Glomerular visceral epithelial cell (primary cell): Measurements from ENCODE around the gene SLC4A11.
"Not testable (repeated sequence)": the region's sequence is repeated elsewhere in the genome, so short reads cannot be mapped to it uniquely, and the experiment has no call there.

Experiments
- DNase-seq: peaks from one replicate; pipeline ENCODE4 v3.0.0-alpha.2; 2016; ENCODE audit errors: extremely low spot score

Gene SLC4A11

DNA sequence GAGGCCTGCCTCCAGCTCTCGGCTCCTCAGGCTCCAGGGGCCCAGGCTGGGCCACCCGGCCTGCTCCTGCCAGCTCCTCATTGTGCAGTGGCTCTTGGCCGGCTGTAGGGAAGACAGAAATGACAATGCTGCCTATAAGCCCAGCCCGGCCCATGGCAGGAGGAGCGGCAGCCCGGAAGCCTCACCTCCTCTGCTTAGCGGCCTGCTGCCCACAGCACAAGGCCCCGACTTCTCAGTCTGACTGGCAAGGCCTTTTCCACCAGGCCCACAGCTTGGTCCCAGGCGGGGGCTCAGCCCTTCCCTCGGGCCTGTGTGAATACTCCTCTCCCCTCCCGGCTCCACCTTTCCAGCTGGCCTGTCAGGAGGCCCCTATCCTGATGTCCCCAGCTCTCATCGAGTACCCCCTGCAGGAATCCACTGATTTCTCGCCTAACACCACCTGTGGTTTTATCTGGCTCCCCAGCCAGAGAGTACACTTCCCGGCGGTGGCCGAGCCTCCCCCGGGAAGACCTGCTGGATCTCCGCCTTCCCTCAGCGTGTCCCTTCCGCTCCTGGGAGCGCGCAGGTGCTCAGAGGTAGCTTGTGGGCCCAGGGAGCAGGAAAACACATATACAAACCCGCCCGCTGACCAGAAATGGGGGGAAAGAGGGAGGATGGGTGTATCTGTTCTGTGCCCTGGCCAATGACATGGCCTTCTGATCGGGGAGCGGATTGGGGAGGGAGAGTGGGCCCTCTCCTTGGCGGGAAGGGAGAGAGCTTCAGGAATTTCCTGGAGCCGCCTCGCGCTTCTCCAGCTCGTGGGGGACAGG, 35.5 kb downstream of the SLC4A11 start:
- peak; percentile 56 for DNase-seq

DNA sequence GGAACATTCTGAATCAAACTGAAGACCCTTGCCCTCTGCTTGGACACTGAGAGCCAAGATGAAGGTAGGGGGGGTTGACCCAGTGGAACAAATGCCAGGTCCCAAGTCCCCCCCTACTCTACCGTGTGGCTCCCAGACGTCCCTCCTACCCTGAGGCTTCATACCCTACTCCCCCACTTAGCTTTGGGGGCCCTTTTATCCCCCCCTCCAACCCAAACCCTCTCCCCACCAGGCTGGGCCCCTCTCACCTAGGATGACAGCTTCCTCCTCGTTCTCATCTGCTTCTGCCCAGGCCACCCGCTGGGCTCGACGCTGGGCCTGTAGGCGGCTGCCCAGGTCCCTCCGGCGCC, 36.0 kb downstream of the SLC4A11 start:
- DNase-seq: no peak

DNA sequence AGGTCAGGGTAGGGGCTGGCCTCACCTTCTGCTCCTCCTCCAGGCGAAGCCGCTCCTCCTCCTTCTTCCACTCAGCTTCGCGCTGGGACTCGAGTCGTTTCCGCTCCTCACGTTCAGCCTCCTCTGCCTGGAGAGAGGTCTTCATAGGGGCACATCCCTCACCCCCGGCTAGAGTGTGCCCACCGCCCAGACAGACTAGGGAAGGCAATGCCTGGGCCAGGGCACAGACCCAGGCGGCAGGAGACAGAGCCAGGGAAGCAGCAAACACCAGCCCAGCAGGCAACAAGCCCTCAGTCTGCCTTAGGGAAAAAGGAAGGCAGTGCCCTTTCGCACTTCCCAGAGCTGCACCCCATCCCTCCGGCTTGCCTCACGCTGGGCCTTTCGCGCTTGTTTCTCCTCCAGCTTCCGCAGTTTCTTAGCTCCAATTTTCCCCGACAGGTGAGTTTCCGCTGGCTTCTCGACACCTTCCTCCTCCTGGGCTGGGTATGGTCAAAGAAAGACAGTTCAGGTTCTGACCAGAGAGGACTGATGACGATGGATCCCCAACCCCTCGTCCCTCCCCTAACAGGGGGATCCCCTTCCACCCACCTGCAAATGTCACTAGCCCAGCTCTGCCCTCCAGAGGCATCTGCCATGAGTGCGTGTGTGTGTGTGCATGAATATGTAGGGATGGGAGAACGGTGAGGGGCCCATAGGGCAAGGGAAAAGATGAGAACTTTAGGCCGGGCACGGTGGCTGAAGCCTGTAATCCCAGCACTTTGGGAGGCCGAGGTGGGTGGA, 38.8 kb downstream of the SLC4A11 start:
- no peak for DNase-seq

DNA sequence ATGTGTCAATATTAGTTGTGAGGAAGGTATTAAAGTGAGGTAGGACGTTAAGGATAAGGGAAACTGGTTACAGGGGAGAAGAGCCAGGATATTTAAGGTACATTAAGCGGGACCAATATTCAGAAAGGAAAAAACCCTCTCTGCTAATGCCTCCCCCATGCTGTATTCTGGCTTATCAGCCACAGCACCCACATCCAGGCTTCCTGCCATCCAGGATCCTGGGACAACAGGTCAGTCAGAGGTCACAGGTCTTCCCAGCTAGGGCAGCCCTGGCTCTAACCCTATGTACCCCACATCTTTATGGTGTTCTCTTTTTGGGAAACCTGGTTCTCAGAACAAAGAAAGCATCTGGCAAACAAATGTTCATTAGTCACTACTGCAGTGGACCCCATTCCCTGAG, 39.8 kb downstream of the SLC4A11 start:
- DNase-seq: no peak

DNA sequence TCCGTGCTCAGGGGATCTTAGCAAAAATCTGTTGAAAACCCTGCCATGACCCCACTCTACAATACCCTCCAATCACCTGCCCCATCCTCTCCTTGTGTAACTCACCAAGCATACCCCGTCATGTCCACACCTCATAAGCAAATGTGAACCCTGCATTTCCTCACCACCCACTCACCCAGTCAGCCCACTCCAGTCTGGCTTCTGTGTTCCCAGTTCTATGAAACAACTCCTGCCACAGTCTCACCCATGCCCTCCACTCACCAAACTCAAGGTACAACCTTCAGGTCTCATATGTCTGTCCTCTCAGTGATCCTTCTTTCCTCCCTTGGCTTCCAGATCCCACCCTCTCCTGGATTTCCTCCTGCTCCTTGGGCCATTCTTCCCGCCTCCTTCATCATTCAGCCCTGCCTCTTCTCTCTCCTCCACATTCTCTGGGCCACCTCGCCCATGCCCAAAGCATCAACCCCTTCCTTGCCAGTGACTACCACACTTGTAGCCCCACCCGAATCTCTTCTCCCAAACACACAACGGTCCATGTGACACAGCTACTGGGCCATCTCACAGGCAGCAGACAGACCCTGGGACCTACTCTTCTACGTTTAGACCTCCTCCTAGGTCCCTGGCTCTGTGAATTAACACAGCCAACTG, 43.3 kb downstream of the SLC4A11 start:
- DNase-seq: no peak

DNA sequence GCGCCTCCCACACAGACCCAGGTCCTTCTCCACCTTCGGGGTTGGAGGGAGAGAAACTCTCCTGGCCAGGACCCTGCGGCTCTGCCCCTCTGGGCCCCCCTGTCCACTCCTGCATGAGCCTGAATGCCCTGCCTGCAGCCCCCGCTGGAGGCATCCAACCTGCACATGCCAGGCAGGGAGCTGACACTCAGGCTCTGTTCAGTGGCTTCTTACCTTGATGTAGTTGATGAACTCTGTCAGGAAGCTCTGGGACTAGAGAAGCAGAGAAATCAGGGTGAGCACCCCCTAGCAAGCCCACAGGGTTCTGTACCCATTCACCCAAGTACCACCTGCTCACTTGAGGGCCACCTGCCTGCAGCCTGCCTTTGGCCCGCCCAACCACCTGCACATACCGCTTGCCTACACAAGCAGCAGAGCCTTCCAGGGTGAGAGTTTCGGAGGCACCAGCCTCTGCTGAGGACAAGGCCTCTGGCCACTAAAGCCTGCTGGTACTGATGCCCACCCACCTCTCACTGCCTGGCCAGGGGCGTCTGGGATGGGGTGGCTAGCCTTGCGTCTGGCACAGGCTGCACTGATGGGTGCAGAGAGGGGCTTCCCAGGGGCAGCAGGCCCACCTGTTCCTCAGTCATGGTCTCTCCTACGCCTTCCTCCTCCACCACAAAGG, 44.2 kb downstream of the SLC4A11 start:
- DNase-seq: no peak

DNA sequence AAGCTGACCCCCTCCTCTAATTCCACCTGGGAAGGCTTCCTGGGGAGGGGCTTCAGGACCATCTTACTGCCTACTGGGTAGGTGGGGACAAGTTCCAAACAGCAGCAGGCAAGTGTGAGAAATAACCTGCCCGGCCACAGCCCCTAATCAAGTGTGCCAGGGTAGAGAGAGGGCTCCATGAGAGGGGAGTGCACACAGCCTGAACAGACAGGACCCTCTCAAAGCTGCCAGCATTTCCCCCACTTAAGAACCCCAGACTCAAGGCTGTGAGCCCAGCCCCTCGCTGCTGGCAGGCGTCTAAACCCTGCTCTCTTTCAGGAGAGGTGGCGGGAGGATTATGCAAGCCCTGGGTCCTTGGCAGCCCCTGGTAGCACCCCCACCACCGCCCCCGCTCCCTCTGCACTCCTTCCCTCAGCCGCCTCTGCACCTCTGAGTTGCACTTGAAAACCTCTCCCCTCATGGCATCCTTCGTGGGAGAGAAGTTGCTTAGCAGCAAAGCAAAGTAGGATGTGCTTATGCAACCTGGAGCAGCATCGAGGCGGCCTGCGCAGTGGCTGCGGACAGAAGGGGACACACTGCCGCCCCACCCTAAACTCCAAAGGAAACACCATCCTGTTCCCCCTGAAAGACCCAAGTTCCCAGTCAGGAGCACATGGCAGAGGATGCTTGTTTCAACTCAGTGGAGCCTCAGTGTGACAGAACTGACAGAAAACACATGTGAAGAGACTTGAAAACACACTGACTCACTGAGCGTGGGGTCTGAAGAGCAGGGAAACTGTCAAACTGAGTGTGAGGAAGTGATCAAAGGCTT, 45.0 kb downstream of the SLC4A11 start:
- no peak for DNase-seq

DNA sequence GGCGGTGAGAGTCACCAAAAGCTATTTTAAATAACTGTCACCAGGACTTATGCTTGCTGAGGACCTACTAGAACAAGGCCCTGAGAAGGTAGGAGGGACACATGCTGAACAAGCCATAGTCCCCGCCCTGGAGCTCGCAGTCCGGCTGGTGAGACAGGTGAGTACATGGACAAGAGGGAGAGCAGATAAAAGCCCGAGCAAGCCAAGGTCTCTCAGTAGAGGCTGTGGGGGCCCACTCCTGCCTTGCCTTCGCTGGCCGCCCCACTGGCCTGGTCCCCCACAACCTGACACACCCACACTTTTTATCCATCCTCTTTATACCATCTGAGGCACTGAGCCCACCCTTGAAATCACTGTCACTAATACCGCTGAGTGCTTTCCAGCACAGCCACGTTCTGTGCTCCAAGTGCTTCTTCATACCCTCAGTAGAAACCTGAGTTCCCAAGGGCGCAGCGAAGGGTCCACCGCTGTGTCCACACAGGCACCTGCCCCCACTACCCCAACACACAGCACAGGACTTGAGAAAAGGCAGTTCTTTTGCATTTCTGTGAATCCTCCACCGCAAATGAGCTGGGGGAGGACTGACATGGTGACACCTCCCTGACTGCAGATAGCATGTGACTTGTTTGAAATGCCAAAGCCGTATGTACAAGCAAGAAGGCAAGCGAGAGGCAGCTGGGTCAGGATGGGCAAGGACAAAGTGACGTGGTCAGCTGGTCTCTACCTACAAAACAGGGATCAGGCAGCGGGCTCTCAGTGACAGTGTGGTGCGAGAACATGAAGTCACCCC, 46.6 kb downstream of the SLC4A11 start:
- DNase-seq: no peak

DNA sequence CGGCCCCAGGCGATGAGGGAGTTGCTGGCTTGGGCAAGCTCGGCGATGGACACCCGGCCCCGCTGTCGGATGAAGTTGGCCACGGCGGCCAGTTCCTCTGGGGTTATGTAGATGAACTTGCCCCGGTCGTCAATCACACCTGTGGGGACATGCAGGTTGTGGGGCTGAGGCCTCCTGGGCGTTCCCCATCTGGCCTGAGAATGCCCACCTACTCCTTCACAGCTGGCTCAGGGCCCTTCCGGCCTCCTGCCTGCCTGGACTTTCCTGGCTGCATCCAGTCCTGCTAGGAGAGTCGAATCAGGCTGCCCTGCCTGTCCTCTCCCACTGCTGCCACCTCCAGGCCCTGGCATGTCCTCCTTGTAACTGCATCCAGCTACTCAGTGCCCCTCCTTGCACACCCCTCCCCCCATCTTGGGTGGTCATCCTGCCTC, 48.3 kb downstream of the SLC4A11 start:
- no peak for DNase-seq

DNA sequence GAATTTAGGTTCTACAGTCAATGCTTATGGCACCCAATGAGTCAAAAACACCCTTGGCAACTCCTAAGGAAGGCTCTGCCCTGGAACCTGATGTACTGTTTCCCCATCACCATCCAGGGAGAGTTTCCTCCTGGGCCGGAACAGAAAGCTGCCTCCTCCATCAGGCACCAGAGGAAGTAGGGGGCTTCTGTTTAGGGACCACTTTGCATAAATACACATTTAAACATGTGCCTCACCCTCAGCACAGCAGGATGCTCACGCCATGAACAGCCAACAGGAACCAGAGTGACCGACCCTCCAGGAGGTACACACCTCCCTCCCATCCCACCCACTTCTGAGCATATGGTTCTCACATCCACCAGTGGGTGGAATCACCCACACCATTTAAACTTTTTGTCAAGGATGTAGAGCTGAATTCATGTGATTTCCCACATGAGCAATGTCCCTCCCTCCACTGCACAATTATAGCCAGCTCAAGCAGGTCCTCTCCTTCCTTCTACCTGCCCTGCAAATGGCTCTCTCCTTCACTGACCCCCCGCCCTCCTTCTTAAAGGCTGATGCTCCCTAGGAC, 49.3 kb downstream of the SLC4A11 start:
- DNase-seq: no peak

DNA sequence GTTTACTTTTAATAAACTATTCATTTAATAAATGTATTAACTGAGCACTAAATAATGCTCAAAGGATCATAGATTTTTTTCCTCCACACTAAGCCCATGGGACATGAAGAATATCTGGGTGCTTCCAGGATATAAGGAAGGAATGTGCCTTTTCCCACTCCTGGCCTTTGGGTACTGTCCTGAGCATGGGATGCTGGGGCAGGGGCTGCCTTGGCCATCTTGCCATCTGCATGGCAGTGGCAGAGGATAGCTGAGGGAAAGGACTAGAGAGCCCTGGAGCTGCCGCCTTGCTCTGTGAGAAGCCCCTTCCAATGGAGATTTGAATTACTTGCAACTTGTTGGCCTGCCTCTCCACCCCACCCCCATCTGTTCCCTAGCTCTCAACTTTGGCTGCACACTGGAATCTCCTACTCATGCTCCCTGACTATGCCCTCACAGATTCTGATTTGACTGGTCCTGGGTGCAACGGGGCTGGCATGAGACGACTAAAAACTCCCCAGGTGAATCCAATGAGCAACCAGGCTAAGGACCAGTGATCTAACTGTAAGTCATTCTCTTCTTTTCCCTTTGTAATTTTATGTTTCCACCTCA, 50.1 kb downstream of the SLC4A11 start:
- DNase-seq: no peak

DNA sequence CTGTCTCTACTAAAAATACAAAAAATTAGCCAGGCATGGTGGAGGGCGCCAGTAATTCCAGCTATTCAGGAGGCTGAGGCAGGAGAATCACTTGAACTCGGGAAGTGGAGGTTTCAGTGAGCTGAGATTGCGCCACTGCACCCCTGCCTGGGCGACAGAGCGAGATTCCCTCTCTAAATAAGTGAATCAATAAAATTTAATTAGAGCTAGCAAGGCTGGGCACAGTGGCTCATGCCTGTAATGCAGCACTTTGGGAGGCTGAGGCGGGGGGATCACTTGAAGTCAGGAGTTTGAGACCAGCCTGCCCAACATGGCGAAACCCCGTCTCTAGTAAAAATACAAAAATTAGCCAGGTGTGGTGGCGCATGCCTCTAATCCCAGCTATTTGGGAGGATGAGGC, 51.1 kb downstream of the SLC4A11 start:
- not testable (repeated sequence) for DNase-seq

DNA sequence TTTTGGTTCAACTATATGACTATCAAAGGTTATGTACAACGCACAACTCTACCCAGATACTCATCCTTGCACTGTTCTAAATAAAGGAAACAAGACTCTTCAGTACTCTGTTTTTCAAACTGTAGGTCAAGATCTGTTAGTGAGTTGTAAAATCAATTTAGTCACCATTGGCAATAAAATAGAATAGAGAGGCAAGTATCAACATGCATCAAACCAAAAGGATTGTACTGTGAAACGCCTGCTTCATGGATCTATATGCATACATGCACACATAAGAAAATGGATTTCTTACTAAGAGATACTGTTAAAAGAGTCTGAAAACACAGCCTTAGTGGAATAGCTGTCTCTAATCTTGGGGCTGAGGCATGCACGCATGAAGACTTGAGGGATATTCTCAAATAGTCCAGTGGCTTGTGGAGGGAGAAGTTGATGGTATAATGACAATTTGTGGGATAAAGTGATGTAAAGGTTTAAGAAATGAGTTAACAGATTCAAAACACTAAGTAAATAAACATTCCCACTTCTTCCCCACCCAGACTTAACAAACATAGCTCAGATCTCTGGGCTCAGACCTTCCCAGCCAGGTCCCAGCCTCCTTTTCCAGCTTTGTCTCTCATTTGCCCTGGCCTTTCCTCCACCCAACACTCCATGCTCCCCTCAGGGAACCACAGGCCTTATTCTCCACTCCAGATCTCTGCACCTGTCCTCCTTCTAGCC, 54.9 kb downstream of the SLC4A11 start:
- DNase-seq: no peak

DNA sequence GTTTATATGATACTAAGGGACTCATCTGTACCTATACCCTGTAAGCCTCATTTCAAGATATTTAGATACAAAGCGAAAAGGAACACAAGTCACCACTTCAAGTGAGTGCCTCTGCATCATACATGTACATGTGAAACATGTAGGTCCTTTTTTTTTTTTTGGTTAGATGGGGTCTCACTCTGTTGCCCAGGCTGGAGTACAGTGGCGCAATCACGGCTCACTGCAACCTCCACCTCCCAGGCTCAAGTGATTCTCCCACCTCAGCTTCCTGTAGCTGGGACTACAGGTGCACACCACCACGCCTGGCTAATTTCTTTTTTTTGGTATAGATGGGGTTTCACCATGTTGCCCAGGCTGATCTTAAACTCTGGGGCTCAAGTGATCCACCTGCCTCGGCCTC, 56.6 kb downstream of the SLC4A11 start:
- DNase-seq: not testable (repeated sequence)

DNA sequence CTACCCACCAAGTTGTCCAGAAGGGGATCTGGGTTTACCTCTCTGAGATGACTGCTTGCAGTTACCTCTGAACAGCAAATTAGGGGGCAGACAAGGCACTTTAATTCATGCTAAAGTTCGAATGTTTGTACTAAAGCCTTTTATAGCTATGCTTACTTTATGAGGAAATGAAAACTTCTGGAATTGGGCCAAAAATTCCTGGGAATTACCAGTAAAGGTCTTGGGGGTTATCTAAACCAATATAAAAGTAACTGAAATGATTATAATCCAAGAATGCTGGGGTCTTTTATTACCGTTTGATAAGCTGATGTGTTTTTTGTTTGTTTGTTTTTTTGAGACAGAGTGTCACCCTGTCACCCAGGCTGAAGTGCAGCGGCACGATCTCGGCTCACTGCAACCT, 57.7 kb downstream of the SLC4A11 start:
- DNase-seq: no peak

DNA sequence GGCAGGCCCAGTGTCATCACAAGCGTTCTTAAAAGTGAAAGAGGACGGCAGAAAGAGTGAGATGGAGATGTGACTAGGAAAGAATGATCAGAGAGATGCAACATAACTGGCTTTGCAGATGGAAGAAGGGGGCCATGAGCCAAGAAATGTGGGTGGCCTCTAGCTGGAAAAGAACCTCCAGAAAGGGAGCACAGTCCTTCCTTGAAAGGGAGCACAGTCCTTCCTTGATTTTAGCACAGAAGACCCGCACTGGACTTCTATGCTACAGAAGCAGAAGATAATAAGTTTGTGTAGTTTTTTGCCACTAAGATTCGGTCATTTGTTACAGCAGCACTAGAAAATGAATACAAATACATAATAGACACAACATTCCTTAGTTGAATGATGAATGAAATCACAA, 58.7 kb downstream of the SLC4A11 start:
- no peak for DNase-seq

DNA sequence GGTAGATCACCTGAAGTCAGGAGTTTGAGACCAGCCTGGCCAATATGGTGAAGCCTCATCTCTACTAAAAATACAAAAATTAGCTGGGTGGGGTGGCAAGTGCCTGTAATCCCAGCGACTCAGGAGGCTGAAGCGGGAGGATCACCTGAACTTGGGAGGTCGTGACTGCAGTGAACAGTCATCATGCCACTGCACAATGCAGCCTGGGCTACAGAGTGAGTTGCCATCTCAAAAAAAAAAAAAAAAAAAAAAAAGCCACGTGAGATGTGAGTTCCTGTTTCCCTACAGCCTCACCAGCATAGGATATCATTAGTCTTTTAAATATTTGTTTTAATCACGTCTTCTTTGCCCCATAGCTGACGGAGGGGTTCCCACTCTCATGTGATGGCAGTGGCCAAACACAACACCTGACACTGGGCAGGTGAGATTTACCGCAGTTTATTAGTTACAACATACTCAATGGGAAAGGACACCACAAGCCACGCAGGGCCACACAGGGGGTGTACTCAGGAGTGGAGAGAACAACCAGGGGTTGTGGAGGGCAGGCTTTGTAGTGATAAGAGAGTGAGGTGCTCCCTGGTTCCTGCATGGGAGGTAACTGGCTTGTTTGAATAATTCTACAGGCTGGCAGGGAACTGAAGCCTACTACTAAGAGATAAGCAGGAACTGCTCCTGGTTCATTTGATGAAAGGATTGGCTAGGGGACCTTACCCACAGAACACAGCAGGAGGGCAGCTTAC, 61.1 kb downstream of the SLC4A11 start:
- no peak for DNase-seq
